GM12878 (cell line): Measurements from ENCODE around the gene SYCE3. TPM values are rescaled to one million over a fixed set of nuclear protein-coding genes. Genes with fewer than 3 reads are reported as not detected.

Experiments used
- ATAC-seq: fragments of 200-7000 bp; cut with Tn5 transposase; 3 replicates; pipeline ENCODE4 v1.9.1; 2020; ENCODE audit warnings: mild to moderate bottlenecking, moderate library complexity
- BruUV-seq: library from RNA; stranded (reverse); fragments of 400-500 nt; replicated peaks from 2 replicates; lab custom pipeline; 2021; lab: Mats Ljungman, UMichigan
- CTCF ChIA-PET: fragments of 300-600 bp; sonication (Branson Sonifier 250); formaldehyde crosslinking; extraction: SDS; loops from one replicate; lab custom pipeline; 2021; ENCODE audit warnings: inconsistent platforms; lab: Yijun Ruan, JAX
- POLR2A ChIA-PET: fragments of 350-600 bp; formaldehyde crosslinking; extraction: SDS; loops from one replicate; lab custom pipeline; 2021; ENCODE audit warnings: inconsistent platforms; lab: Charles Lee
- RAD21 ChIA-PET: fragments of 300-600 bp; sonication (Branson Sonifier 250); formaldehyde crosslinking; loops from one replicate; lab custom pipeline; 2023; ENCODE audit warnings: antibody characterized with exemption; ENCODE audit not compliant: unreplicated experiment; lab: Charles Lee
- SMC1A ChIA-PET: fragments of 300-600 bp; sonication (Branson Sonifier 250); formaldehyde crosslinking; loops from one replicate; lab custom pipeline; 2023; ENCODE audit not compliant: unreplicated experiment, uncharacterized antibody; lab: Charles Lee
- DNase-seq: peaks from one replicate; pipeline ENCODE4 v3.0.0-alpha.2; 2011; ENCODE audit warnings: low read depth, low spot score
- FAIRE-seq: peaks from 3 replicates; lab custom pipeline; 2011; peaks lifted over from hg19 to GRCh38; lab: Jason Lieb, UNC
- H2AFZ ChIP-seq: 2 replicates; pipeline ENCODE4 v1.6.0; 2011; ENCODE audit warnings: low read depth, low read length, control low read depth; ENCODE audit not compliant: control insufficient read depth
- H3K27ac ChIP-seq: 2 replicates; pipeline ENCODE4 v1.5.1; 2011; ENCODE audit warnings: control low read depth; ENCODE audit not compliant: control insufficient read depth, insufficient read depth
- H3K27me3 ChIP-seq, 2 experiments: replicated peaks in 1 of 2; 2 replicates each; pipeline versions ENCODE4 v1.6.0 to v1.6.1; 2011; ENCODE audit warnings: low read length in 1 of 2; ENCODE audit not compliant: control insufficient read depth in 2 of 2, insufficient read depth in 2 of 2
- H3K36me3 ChIP-seq, 2 experiments: 2 replicates each; pipeline ENCODE4 v1.5.1; 2011; ENCODE audit warnings: low read length in 1 of 2; ENCODE audit not compliant: control insufficient read depth in 2 of 2, insufficient read depth in 2 of 2
- H3K4me1 ChIP-seq: 2 replicates; pipeline ENCODE4 v1.6.1; 2011; ENCODE audit warnings: mild to moderate bottlenecking, low read length, moderate library complexity, mixed read lengths; ENCODE audit not compliant: control insufficient read depth, insufficient read depth
- H3K4me2 ChIP-seq: 2 replicates; pipeline ENCODE4 v1.6.0; 2011; ENCODE audit warnings: control low read depth; ENCODE audit not compliant: control insufficient read depth, insufficient read depth
- H3K4me3 ChIP-seq: fragments of 200-600 bp; sonication (generic); 2 replicates; pipeline ENCODE4 v1.5.1; 2016
- H3K79me2 ChIP-seq: 2 replicates; pipeline ENCODE4 v1.6.0; 2011; ENCODE audit warnings: low read length; ENCODE audit not compliant: control insufficient read depth, insufficient read depth
- H3K9ac ChIP-seq: 2 replicates; pipeline ENCODE4 v1.8.0; 2011; ENCODE audit warnings: low read length, control low read depth, mixed read lengths; ENCODE audit not compliant: control insufficient read depth, insufficient read depth
- H3K9me3 ChIP-seq: replicated peaks from 3 replicates; pipeline ENCODE4 v1.5.1; 2011; ENCODE audit warnings: mild to moderate bottlenecking, low read length; ENCODE audit not compliant: control insufficient read depth, insufficient read depth
- H4K20me1 ChIP-seq: 2 replicates; pipeline ENCODE4 v1.6.0; 2011; ENCODE audit not compliant: control insufficient read depth, insufficient read depth
- CHD2 ChIP-seq: IDR thresholded peaks from 2 replicates; pipeline ENCODE4 v1.6.1; 2011; ENCODE audit warnings: low read depth, low read length, improper control_type of control experiment, borderline replicate concordance
- ETV6 ChIP-seq, 2 experiments: fragments of 450-650 bp in 1 of 2; IDR thresholded peaks in 1 of 2; conservative IDR thresholded peaks in 1 of 2; 2 replicates each; pipeline ENCODE4 v1.6.1; 2014; ENCODE audit warnings: antibody characterized with exemption in 1 of 2, borderline replicate concordance in 1 of 2, low read depth in 1 of 2, mild to moderate bottlenecking in 1 of 2, moderate library complexity in 1 of 2
- FOXM1 ChIP-seq: IDR thresholded peaks from 2 replicates; pipeline ENCODE4 v1.6.1; 2012; ENCODE audit warnings: low read depth, mild to moderate bottlenecking, inconsistent platforms, low read length, moderate library complexity
- HDAC6 ChIP-seq: fragments of 200-600 bp; sonication (generic); IDR thresholded peaks from one replicate; pipeline ENCODE4 v1.8.0; 2017; ENCODE audit warnings: antibody characterized with exemption; ENCODE audit not compliant: unreplicated experiment
- IKZF2 ChIP-seq, 2 experiments: fragments of 450-650 bp; IDR thresholded peaks; 2 replicates each; pipeline ENCODE4 v1.6.1; 2017; ENCODE audit warnings: mild to moderate bottlenecking in 2 of 2, moderate library complexity in 2 of 2
- POLR2A ChIP-seq: IDR thresholded peaks from 2 replicates; pipeline ENCODE4 v1.6.1; 2011; ENCODE audit warnings: low read depth, mild to moderate bottlenecking, low read length
- POLR2AphosphoS5 ChIP-seq: IDR thresholded peaks from 2 replicates; pipeline ENCODE4 v1.6.1; 2011; ENCODE audit warnings: mild to moderate bottlenecking, low read length, inconsistent platforms
- SIN3A ChIP-seq: IDR thresholded peaks from 2 replicates; pipeline ENCODE4 v1.6.1; 2012; ENCODE audit warnings: low read depth, low read length, improper control_type of control experiment
- SMAD1 ChIP-seq: fragments of 450-650 bp; IDR thresholded peaks from 2 replicates; pipeline ENCODE4 v1.6.1; 2018; ENCODE audit warnings: mild to moderate bottlenecking, low read depth; ENCODE audit not compliant: partially characterized antibody
- WRNIP1 ChIP-seq: IDR thresholded peaks from 2 replicates; pipeline ENCODE4 v1.6.1; 2011; ENCODE audit warnings: low read depth, low read length, improper control_type of control experiment, borderline replicate concordance
- YBX1 ChIP-seq: fragments of 450-650 bp; IDR thresholded peaks from 2 replicates; pipeline ENCODE4 v1.6.1; 2016; ENCODE audit warnings: antibody characterized with exemption
- ZNF217 ChIP-seq: fragments of 450-650 bp; IDR thresholded peaks from 2 replicates; pipeline ENCODE4 v1.6.1; 2017; ENCODE audit warnings: antibody characterized with exemption, mild to moderate bottlenecking
- ZNF24 ChIP-seq: fragments of 450-650 bp; IDR thresholded peaks from 2 replicates; pipeline ENCODE4 v1.6.1; 2017; ENCODE audit warnings: antibody characterized with exemption, mild to moderate bottlenecking
- WGBS: methylation state at CpG from one replicate; pipeline ENCODE4 v1.1.6; 2016; ENCODE audit warnings: low lambda C conversion rate; ENCODE audit not compliant: insufficient replicate concordance, insufficient coverage; ENCODE audit errors: missing lambda C conversion rate; 5-methylcytosine and 5-hydroxymethylcytosine counted together
- in situ Hi-C: fragments of 300-500 bp; cut with MboI; formaldehyde crosslinking; loops from 9 replicates; pipeline ENCODE4 v1.14.3; 2018; ENCODE audit warnings: mixed read lengths
- intact Hi-C: fragments of 100-400 bp; cut with micrococcal nuclease; formaldehyde crosslinking; loops from one replicate; pipeline ENCODE4 v1.14.2; 2022; ENCODE audit not compliant: unreplicated experiment
- polyA plus RNA-seq, 11 experiments: library from polyadenylated mRNA; depleted of rRNA in 4 of 11; unstranded in 6 of 11; stranded (reverse) in 5 of 11; fragments of >200 nt; fragmentation: Nextera tagmentation in 4 of 11; fragmentation: Illumina TruSeq in 1 of 11; extraction: Ambion mirVana in 4 of 11; extraction: Trizol in 1 of 11; gene quantifications; 1 replicate in 1 of 11; 2 replicates in 10 of 11; pipeline versions ENCODE4 v1.2.1 to v1.2.3, GENCODE V29; 2011 to 2016; ENCODE audit warnings: inconsistent platforms in 2 of 11, missing spikeins in 2 of 11, low read depth in 1 of 11
- total RNA-seq, 4 experiments: library from RNA; depleted of rRNA in 3 of 4; stranded (reverse); fragments of >200 nt in 3 of 4; fragmentation: Illumina TruSeq in 1 of 4; extraction: Trizol in 1 of 4; gene quantifications; 2 replicates each; pipeline versions ENCODE4 v1.2.1 to v1.2.3, GENCODE V29; 2013 to 2021
- TF ChIP-seq, protein P1 (sequence below): IDR thresholded peaks from 2 replicates; pipeline ENCODE4 v1.6.1; 2011; ENCODE audit warnings: mild to moderate bottlenecking, low read depth, low read length, moderate library complexity; ENCODE audit not compliant: insufficient replicate concordance

SYCE3 gene
- total and polyA plus RNA-seq, 10 of the 15 experiments (the other 5 are each of a cell fraction or from before 2014, with no cell fraction given) = 0.38 to 0.91 (median 0.76) TPM; not detected in 4

DNA sequence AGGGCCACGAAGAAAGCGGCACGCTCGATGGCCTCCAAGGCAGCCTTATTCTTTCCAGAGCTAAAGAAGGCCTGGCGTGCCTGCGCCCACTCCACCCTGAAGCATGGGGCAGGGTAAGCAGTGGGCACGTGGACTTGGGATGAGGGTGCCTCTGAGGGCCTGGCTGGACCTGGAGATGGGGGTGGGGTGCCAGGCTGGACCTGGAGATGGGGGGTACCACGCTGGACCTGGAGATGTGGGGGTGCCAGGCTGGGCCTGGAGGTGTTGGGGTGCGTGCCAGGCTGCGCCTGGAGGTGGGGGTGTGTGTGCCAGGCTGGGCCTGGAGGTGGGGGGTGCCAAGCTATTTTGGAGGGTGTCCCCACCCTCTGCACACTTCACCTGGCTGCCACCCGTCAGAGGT is 10.2 kb upstream of the SYCE3 start (continued):
- TF ChIP-seq SIN3A (no peak), ZNF217 (no peak), POLR2A (no peak), ZNF24 (no peak), SMAD1 (no peak), YBX1 (no peak), IKZF2 (IDR thresholded peaks at IDR 0.05) (no peak), POLR2AphosphoS5 (no peak)

DNA sequence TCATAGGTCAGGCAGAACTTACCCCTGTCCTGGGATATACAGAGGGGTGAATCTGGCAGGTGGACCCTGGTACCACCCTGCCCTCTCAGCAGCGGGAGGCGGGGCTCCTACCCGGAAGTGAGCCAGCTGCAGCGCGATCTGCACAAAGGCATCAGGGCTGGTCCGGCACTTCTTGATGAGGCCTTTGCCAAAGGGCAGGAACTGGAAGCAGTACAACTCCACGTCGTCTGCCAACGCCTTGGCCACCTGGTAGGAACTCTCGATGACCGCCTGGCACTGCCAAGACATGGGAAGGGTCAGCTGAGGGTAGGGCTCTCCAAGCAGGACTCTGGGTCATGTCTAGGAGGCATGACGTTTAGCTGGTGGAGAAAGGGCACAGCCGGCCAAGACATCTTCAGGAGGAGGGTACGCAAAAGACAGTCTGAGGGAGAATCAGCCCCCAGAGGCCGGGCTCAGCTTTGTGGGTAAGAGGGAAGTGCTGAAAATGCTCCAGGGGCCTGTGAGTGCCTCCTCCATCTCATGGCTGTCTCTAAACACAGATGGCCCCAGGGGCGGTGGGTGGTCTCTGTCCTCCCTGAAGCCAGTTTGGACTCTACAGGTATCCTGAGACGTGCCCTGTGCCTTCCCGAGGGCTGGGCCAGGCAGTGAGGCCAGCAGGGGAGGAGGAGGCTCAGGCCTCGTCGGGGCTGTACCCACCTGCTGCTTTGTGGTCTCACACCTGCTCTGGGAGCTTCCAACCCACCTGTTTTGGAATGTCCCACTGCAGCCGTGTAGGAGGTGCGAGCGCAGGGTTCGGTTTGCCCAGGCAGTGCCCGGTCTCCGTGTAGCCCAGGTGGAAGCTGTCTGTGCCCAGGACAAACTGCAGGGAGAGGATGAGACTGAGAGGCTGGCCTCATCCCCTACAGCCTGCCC is 8.8 kb upstream of the SYCE3 start:
- intact Hi-C loops (no loop called here), in situ Hi-C loops (no loop called here)
- Histone ChIP-seq H3K36me3 (peaks cover 14 to 20% of the 10 kb centered on the region in 2 experiments; a peak in 3 of 4 replicates), H3K27ac (no peak overlapping the region), H3K79me2 (no peaks in the 10 kb centered on the region), H3K4me1 (peaks cover 7% of the 10 kb centered on the region), H3K9me3 (no peaks in the 10 kb centered on the region), H3K4me3 (no peak overlapping the region), H3K27me3 (no peaks in the 10 kb centered on the region), H2AFZ (no peak overlapping the region), H3K9ac (no peak overlapping the region), H4K20me1 (no peaks in the 10 kb centered on the region), H3K4me2 (no peak overlapping the region)
- DNase-seq (no peak), FAIRE-seq (no peak), ATAC-seq (no peak)
- SMC1A ChIA-PET = interaction anchor here (0.7 kb wide), 1 partner anchor 128 kb away, joined by 3 read pairs; no protein-coding TSS in a partner anchor
- CTCF ChIA-PET = interaction anchor here (0.9 to 2.1 kb wide), 3 partner anchors 8 to 50 kb away, joined by 3 to 12 read pairs (median 4); partner anchors contain the start of genes SCO2 and SYCE3
- no TSS peak for BruUV-seq
- TF ChIP-seq ETV6 (conservative IDR thresholded peaks at IDR 0.05 in 1 of 2, IDR thresholded peaks at IDR 0.05 in 1 of 2; ENCODE audit: borderline replicate concordance in 1 of 2, low read depth in 1 of 2) = no peak
- no peak for TF ChIP-seq CHD2
- TF ChIP-seq, protein P1, sequence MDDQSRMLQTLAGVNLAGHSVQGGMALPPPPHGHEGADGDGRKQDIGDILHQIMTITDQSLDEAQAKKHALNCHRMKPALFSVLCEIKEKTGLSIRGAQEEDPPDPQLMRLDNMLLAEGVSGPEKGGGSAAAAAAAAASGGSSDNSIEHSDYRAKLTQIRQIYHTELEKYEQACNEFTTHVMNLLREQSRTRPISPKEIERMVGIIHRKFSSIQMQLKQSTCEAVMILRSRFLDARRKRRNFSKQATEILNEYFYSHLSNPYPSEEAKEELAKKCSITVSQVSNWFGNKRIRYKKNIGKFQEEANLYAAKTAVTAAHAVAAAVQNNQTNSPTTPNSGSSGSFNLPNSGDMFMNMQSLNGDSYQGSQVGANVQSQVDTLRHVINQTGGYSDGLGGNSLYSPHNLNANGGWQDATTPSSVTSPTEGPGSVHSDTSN = no peak
- no peak for TF ChIP-seq HDAC6
- no peak for TF ChIP-seq WRNIP1
- TF ChIP-seq FOXM1 = no peak
- RAD21 ChIA-PET = interaction anchor here (0.8 kb wide), 1 partner anchor 42 kb away, joined by 3 read pairs; no protein-coding TSS in a partner anchor
- 81% methylated on average over 26 of the region's 26 CpGs for WGBS
- POLR2A ChIA-PET = no interaction called here
